HepG2 (cell line): ENCODE data around the gene FAAP100. TPM values are rescaled to one million over a fixed set of nuclear protein-coding genes. Genes with fewer than 3 reads are reported as not detected.

Experiments used
- ATAD3A ChIP-seq: sonication (generic); formaldehyde crosslinking; IDR thresholded peaks from 2 replicates; pipeline ENCODE4 v1.4.0; 2020; ENCODE audit warnings: missing genetic modification reagents
- ATF5 ChIP-seq: sonication (generic); formaldehyde crosslinking; IDR thresholded peaks from 2 replicates; pipeline ENCODE4 v1.4.0; 2020; ENCODE audit warnings: mild to moderate bottlenecking, low read depth, missing genetic modification reagents
- ATF7-NPFF ChIP-seq: sonication (generic); formaldehyde crosslinking; IDR thresholded peaks from 2 replicates; pipeline ENCODE4 v1.8.1; 2023; ENCODE audit warnings: mild to moderate bottlenecking, low read depth, missing genetic modification reagents, moderate library complexity
- BRF2 ChIP-seq: sonication (generic); formaldehyde crosslinking; IDR thresholded peaks from 2 replicates; pipeline ENCODE4 v1.8.1; 2022; ENCODE audit warnings: mild to moderate bottlenecking, missing genetic modification reagents
- EP300 ChIP-seq, 3 experiments: sonication (generic) in 1 of 3; formaldehyde crosslinking in 1 of 3; IDR thresholded peaks; 2 replicates each; pipeline versions ENCODE4 v1.5.1 to v1.6.1; 2011 to 2020; ENCODE audit warnings: low read depth in 2 of 3, low read length in 2 of 3, borderline replicate concordance in 1 of 3, improper control_type of control experiment in 1 of 3, mild to moderate bottlenecking in 1 of 3, missing genetic modification reagents in 1 of 3, moderate library complexity in 1 of 3
- HES4 ChIP-seq: sonication (generic); formaldehyde crosslinking; IDR thresholded peaks from 2 replicates; pipeline ENCODE4 v1.9.0; 2021; ENCODE audit warnings: mild to moderate bottlenecking, missing genetic modification reagents, borderline replicate concordance
- MTA3 ChIP-seq: sonication (generic); formaldehyde crosslinking; IDR thresholded peaks from 2 replicates; pipeline ENCODE4 v1.4.0; 2020; ENCODE audit warnings: missing genetic modification reagents
- MXD4 ChIP-seq: IDR thresholded peaks from 2 replicates; pipeline ENCODE4 v1.6.1; 2016; ENCODE audit warnings: mild to moderate bottlenecking, missing biosample characterization, missing genetic modification reagents
- RBFOX2 ChIP-seq: fragments of 200-400 bp; formaldehyde crosslinking; IDR thresholded peaks from 2 replicates; pipeline ENCODE4 v1.6.1; 2017; ENCODE audit warnings: low read depth, mild to moderate bottlenecking, low read length
- REXO4 ChIP-seq: sonication (generic); formaldehyde crosslinking; IDR thresholded peaks from 2 replicates; pipeline ENCODE4 v1.8.0; 2022; ENCODE audit warnings: missing genetic modification reagents, mild to moderate bottlenecking, borderline replicate concordance
- RXRA ChIP-seq: sonication (generic); formaldehyde crosslinking; IDR thresholded peaks from 2 replicates; pipeline ENCODE4 v1.5.1; 2020; ENCODE audit warnings: missing genetic modification reagents
- SETDB1 ChIP-seq: sonication (generic); formaldehyde crosslinking; IDR thresholded peaks from 2 replicates; pipeline ENCODE4 v1.5.1; 2020; ENCODE audit warnings: missing genetic modification reagents, mild to moderate bottlenecking, borderline replicate concordance
- SMC3 ChIP-seq: IDR thresholded peaks from 2 replicates; pipeline ENCODE4 v1.6.1; 2011; ENCODE audit warnings: low read length, improper control_type of control experiment
- U2AF1 ChIP-seq: fragments of 200-400 bp; formaldehyde crosslinking; optimal IDR thresholded peaks from 2 replicates; pipeline ENCODE3; 2017; ENCODE audit warnings: mild to moderate bottlenecking, low read depth, low read length
- ZBTB3 ChIP-seq: sonication (generic); formaldehyde crosslinking; IDR thresholded peaks from 2 replicates; pipeline ENCODE4 v1.4.0; 2020; ENCODE audit warnings: low read depth, mild to moderate bottlenecking, moderate library complexity, missing genetic modification reagents, borderline replicate concordance
- ZNF24 ChIP-seq: fragments of 450-650 bp; IDR thresholded peaks from 2 replicates; pipeline ENCODE4 v1.6.1; 2017; ENCODE audit warnings: antibody characterized with exemption, mild to moderate bottlenecking
- ZNF367 ChIP-seq: sonication (generic); formaldehyde crosslinking; IDR thresholded peaks from 2 replicates; pipeline ENCODE4 v1.4.0; 2020; ENCODE audit warnings: missing genetic modification reagents, borderline replicate concordance
- ZNF441 ChIP-seq: sonication (generic); formaldehyde crosslinking; IDR thresholded peaks from 2 replicates; pipeline ENCODE4 v1.7.0; 2021; ENCODE audit warnings: missing genetic modification reagents, borderline replicate concordance
- ZNF644 ChIP-seq: IDR thresholded peaks from 2 replicates; pipeline ENCODE4 v1.6.1; 2016; ENCODE audit warnings: low read depth
- ZNF747 ChIP-seq: sonication (generic); formaldehyde crosslinking; IDR thresholded peaks from 2 replicates; pipeline ENCODE4 v1.8.1; 2023; ENCODE audit warnings: missing genetic modification reagents, mild to moderate bottlenecking, borderline replicate concordance
- ZNF766 ChIP-seq: sonication (generic); formaldehyde crosslinking; IDR thresholded peaks from 2 replicates; pipeline ENCODE4 v1.5.0; 2020; ENCODE audit warnings: missing genetic modification reagents, borderline replicate concordance
- ZNF773 ChIP-seq: sonication (generic); formaldehyde crosslinking; IDR thresholded peaks from 2 replicates; pipeline ENCODE4 v1.4.0; 2020; ENCODE audit warnings: missing genetic modification reagents, borderline replicate concordance
- ZSCAN31 ChIP-seq: sonication (generic); formaldehyde crosslinking; IDR thresholded peaks from 2 replicates; pipeline ENCODE4 v1.5.0; 2020; ENCODE audit warnings: low read depth, mild to moderate bottlenecking, missing genetic modification reagents
- polyA plus RNA-seq, 8 experiments: library from polyadenylated mRNA; depleted of rRNA in 3 of 8; stranded (reverse) in 7 of 8; unstranded in 1 of 8; fragments of >200 nt; fragmentation: Illumina TruSeq in 4 of 8; extraction: Trizol in 4 of 8; gene quantifications; 2 replicates each; pipeline versions ENCODE4 v1.2.1 to v1.2.3, GENCODE V29; 2011 to 2016; ENCODE audit warnings: low read depth in 4 of 8, missing spikeins in 1 of 8, mixed read lengths in 1 of 8; ENCODE audit not compliant: insufficient read depth in 1 of 8
- total RNA-seq, 5 experiments: library from RNA; depleted of rRNA; stranded (reverse); fragments of >200 nt; fragmentation: Illumina TruSeq; extraction: Trizol; gene quantifications; 2 replicates each; pipeline ENCODE4 v1.2.3, GENCODE V29; 2016; ENCODE audit warnings: low read depth in 1 of 5
- TF ChIP-seq, protein P1 (sequence below): IDR thresholded peaks from 2 replicates; pipeline ENCODE4 v1.6.1; 2016; ENCODE audit warnings: low read depth
- TF ChIP-seq, protein P2 (sequence below): sonication (generic); formaldehyde crosslinking; conservative IDR thresholded peaks from 2 replicates; pipeline ENCODE4 v1.4.0; 2020; ENCODE audit warnings: missing genetic modification reagents

FAAP100 gene
- total and polyA plus RNA-seq, 2 of the 13 experiments (the other 11 are each of a cell fraction or from before 2014, with no cell fraction given): 7.6 to 20.8 TPM

GRCh38 chr17:81513753-81514488 lies 38.2 kb downstream of the FAAP100 start (continued):
- no peak for TF ChIP-seq ZNF367 (CRISPR knock-in tag)
- peak; percentile 74 for TF ChIP-seq ZNF747 (CRISPR knock-in tag)
- no peak; the same call in 1 of the 2 replicates for TF ChIP-seq ZNF773 (CRISPR knock-in tag)
- no peak for TF ChIP-seq ZNF644 (CRISPR knock-in tag)
- no peak for TF ChIP-seq SMC3
- TF ChIP-seq, protein P1, sequence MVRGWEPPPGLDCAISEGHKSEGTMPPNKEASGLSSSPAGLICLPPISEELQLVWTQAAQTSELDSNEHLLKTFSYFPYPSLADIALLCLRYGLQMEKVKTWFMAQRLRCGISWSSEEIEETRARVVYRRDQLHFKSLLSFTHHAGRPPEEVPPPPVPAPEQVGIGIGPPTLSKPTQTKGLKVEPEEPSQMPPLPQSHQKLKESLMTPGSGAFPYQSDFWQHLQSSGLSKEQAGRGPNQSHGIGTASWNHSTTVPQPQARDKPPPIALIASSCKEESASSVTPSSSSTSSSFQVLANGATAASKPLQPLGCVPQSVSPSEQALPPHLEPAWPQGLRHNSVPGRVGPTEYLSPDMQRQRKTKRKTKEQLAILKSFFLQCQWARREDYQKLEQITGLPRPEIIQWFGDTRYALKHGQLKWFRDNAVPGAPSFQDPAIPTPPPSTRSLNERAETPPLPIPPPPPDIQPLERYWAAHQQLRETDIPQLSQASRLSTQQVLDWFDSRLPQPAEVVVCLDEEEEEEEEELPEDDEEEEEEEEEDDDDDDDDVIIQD (CRISPR knock-in tag): no peak
- TF ChIP-seq RBFOX2: peak; percentile 30
- no peak for TF ChIP-seq U2AF1
- no peak for TF ChIP-seq ZBTB3 (CRISPR knock-in tag)
- no peak for TF ChIP-seq MXD4 (CRISPR knock-in tag)
- TF ChIP-seq, protein P2, sequence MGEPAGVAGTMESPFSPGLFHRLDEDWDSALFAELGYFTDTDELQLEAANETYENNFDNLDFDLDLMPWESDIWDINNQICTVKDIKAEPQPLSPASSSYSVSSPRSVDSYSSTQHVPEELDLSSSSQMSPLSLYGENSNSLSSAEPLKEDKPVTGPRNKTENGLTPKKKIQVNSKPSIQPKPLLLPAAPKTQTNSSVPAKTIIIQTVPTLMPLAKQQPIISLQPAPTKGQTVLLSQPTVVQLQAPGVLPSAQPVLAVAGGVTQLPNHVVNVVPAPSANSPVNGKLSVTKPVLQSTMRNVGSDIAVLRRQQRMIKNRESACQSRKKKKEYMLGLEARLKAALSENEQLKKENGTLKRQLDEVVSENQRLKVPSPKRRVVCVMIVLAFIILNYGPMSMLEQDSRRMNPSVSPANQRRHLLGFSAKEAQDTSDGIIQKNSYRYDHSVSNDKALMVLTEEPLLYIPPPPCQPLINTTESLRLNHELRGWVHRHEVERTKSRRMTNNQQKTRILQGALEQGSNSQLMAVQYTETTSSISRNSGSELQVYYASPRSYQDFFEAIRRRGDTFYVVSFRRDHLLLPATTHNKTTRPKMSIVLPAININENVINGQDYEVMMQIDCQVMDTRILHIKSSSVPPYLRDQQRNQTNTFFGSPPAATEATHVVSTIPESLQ: no peak
- no peak for TF ChIP-seq HES4
- no peak for TF ChIP-seq ATAD3A (CRISPR knock-in tag)
- no peak for TF ChIP-seq ATF5 (CRISPR knock-in tag)
- no peak for TF ChIP-seq EP300 (IDR thresholded peaks at IDR 0.05; ENCODE audit: low read depth in 2 of 2, low read length in 2 of 2)
- no peak for TF ChIP-seq EP300 (CRISPR knock-in tag; IDR thresholded peaks at IDR 0.05; ENCODE audit: borderline replicate concordance)
- peak; percentile 35 for TF ChIP-seq RXRA
- no peak for TF ChIP-seq ZNF766 (CRISPR knock-in tag)
- no peak; the same call in 1 of the 2 replicates for TF ChIP-seq ATF7-NPFF (CRISPR knock-in tag)
- no peak for TF ChIP-seq MTA3 (CRISPR knock-in tag)
- TF ChIP-seq REXO4 (CRISPR knock-in tag): no peak
- 0 out of 2 replicates have a peak, but pooled peaks have one; percentile 8 for TF ChIP-seq ZNF441
- no peak; the same call in 1 of the 2 replicates for TF ChIP-seq ZSCAN31 (CRISPR knock-in tag)
- TF ChIP-seq ZNF24: no peak
- 0 out of 2 replicates have a peak, but pooled peaks have one; percentile 69 for TF ChIP-seq BRF2 (CRISPR knock-in tag)
- no peak for TF ChIP-seq SETDB1
